Measurements from ENCODE around the gene PLEKHG3. TPM values are rescaled to one million over a fixed set of nuclear protein-coding genes. Genes with fewer than 3 reads are reported as not detected.

Gene PLEKHG3
- total and polyA plus RNA-seq, 2 experiments from 2014 or later = 23.0 to 83.1 TPM

DNA sequence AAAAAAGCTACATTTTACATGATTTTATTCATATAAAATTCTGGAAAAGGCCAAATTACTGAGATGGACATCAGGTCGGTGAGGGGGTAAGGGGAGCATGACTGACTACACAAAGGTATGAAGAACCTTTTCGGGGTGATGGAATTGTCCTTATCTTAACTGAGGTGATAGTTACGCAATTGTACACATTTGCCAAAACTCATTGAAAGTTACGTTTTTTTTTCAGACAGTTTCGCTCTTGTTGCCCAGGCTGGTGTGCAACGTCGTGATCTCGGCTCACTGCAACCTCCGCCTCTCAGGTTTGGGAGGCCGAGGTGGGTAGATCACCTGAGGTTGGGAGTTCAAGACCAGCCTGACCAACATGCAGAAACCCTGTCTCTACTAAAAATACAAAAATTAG, 29.4 kb upstream of the PLEKHG3 start:
- DNase-seq (ENCODE audit: low spot score) = no peak
- Mint-ChIP-seq H3K36me3 (ENCODE audit: low read depth) (no peaks in the 10 kb centered on the region), H3K4me1 (peaks cover 11% of the 10 kb centered on the region), H3K27me3 (ENCODE audit: insufficient read depth, low read depth, poor library complexity) (peaks cover 2% of the 10 kb centered on the region), H3K9me3 (no peaks in the 10 kb centered on the region), H3K4me3 (no peak overlapping the region), H3K27ac (no peak overlapping the region)
- H3K36me3 ChIP-seq (ENCODE audit: insufficient read depth) = no peaks in the 10 kb centered on the region
- ATAC-seq = no peak
- H3K27ac ChIP-seq (ENCODE audit: low read depth) = no peak overlapping the region
- H3K4me1 ChIP-seq (ENCODE audit: insufficient read depth) = peaks cover 10% of the 10 kb centered on the region; the same call in 1 of the 2 replicates
- H3K9me2 ChIP-seq (ENCODE audit: insufficient read depth) = no peaks in the 10 kb centered on the region
- TF ChIP-seq CTCF (conservative IDR thresholded peaks at IDR 0.05; ENCODE audit: low read depth in 2 of 2) (no peak), ZNF331 (CRISPR knock-in tag; IDR thresholded peaks at IDR 0.05; ENCODE audit: low read depth) (no peak), STAT1 (IDR thresholded peaks at IDR 0.05; ENCODE audit: unreplicated experiment) (no peak), EZH2 (IDR thresholded peaks at IDR 0.05; ENCODE audit: low read depth, unreplicated experiment) (no peak)
- TF ChIP-seq, protein P1, sequence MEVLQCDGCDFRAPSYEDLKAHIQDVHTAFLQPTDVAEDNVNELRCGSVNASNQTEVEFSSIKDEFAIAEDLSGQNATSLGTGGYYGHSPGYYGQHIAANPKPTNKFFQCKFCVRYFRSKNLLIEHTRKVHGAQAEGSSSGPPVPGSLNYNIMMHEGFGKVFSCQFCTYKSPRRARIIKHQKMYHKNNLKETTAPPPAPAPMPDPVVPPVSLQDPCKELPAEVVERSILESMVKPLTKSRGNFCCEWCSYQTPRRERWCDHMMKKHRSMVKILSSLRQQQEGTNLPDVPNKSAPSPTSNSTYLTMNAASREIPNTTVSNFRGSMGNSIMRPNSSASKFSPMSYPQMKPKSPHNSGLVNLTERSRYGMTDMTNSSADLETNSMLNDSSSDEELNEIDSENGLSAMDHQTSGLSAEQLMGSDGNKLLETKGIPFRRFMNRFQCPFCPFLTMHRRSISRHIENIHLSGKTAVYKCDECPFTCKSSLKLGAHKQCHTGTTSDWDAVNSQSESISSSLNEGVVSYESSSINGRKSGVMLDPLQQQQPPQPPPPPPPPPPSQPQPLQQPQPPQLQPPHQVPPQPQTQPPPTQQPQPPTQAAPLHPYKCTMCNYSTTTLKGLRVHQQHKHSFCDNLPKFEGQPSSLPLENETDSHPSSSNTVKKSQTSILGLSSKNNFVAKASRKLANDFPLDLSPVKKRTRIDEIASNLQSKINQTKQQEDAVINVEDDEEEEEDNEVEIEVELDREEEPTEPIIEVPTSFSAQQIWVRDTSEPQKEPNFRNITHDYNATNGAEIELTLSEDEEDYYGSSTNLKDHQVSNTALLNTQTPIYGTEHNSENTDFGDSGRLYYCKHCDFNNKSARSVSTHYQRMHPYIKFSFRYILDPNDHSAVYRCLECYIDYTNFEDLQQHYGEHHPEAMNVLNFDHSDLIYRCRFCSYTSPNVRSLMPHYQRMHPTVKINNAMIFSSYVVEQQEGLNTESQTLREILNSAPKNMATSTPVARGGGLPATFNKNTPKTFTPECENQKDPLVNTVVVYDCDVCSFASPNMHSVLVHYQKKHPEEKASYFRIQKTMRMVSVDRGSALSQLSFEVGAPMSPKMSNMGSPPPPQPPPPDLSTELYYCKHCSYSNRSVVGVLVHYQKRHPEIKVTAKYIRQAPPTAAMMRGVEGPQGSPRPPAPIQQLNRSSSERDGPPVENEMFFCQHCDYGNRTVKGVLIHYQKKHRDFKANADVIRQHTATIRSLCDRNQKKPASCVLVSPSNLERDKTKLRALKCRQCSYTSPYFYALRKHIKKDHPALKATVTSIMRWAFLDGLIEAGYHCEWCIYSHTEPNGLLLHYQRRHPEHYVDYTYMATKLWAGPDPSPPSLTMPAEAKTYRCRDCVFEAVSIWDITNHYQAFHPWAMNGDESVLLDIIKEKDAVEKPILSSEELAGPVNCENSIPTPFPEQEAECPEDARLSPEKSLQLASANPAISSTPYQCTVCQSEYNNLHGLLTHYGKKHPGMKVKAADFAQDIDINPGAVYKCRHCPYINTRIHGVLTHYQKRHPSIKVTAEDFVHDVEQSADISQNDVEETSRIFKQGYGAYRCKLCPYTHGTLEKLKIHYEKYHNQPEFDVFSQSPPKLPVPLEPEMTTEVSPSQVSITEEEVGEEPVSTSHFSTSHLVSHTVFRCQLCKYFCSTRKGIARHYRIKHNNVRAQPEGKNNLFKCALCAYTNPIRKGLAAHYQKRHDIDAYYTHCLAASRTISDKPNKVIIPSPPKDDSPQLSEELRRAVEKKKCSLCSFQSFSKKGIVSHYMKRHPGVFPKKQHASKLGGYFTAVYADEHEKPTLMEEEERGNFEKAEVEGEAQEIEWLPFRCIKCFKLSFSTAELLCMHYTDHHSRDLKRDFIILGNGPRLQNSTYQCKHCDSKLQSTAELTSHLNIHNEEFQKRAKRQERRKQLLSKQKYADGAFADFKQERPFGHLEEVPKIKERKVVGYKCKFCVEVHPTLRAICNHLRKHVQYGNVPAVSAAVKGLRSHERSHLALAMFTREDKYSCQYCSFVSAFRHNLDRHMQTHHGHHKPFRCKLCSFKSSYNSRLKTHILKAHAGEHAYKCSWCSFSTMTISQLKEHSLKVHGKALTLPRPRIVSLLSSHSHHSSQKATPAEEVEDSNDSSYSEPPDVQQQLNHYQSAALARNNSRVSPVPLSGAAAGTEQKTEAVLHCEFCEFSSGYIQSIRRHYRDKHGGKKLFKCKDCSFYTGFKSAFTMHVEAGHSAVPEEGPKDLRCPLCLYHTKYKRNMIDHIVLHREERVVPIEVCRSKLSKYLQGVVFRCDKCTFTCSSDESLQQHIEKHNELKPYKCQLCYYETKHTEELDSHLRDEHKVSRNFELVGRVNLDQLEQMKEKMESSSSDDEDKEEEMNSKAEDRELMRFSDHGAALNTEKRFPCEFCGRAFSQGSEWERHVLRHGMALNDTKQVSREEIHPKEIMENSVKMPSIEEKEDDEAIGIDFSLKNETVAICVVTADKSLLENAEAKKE (CRISPR knock-in tag; IDR thresholded peaks at IDR 0.05) = no peak
- H3K4me3 ChIP-seq = no peak overlapping the region
- H3F3A ChIP-seq (replicated peaks; ENCODE audit: low read depth) = no peaks in the 10 kb centered on the region
- no peaks in the 10 kb centered on the region for H4K20me1 ChIP-seq (replicated peaks; ENCODE audit: insufficient read depth)
- H3K4me2 ChIP-seq = no peak overlapping the region
- H2AFZ ChIP-seq = no peak overlapping the region
- no peaks in the 10 kb centered on the region for H3K27me3 ChIP-seq (ENCODE audit: insufficient read depth)
- no peaks in the 10 kb centered on the region for H3K79me2 ChIP-seq (replicated peaks; ENCODE audit: insufficient read depth)
